Anterior cingulate cortex (tissue), 58 donors: ENCODE results near the gene EIF3B.
"Not testable (repeated sequence)": the region's sequence is repeated elsewhere in the genome, so short reads cannot be mapped to it uniquely, and the experiment has no call there.

Source experiments
- DNase-seq, 58 donors: peaks; one replicate each; lab custom pipeline; 2025; lab: John Stamatoyannopoulos, UW

EIF3B gene

DNA sequence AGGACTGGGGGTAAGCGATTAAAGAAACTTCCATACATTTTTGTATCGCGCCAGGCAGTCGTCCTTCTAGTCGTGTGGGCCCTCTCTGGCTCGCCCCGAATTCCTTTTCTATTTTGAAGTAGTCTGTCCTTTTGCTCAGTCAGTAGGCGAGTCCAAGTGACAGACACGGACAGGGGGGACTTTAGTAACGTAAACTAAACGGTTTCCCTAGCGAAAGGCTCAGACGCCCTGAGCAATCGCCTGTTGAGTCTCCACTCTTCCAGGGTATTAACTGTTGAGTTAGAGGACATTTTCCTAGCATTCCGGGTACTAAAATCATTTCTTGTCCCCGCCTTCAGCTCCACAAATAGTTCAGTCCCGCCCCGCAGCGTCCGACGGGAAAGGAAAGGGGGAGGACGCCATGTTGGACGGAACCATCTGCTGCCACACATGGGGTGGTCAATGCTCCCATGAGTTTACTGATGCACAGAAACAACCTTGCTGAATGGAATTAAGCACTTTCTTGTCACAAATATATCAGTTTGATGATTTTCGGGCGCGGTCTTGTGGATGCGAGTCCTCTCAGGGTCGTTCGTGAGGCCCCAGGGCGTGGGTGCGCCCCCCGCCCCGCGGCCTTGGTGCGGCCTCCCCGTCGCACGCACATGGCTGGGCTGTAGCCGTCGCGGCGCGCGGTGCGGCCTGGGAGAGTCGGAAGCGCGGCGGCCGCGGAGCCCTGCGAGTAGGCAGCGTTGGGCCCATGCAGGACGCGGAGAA lies at the start of gene EIF3B:
TSS of gene EIF3B (plus strand) at position 642 of the 753 bp plus-strand sequence. CDS start at position 737, 95 bp downstream.
- peak; percentile 51 to 97 (median 86) for DNase-seq

- not testable (repeated sequence) for DNase-seq
Measured at GRCh38 chr7:2305258-2305657, 49.4 kb upstream of the EIF3B start.

GRCh38 chr7:2306688-2307087 lies 47.9 kb upstream of the EIF3B start:
- no peak for DNase-seq

GRCh38 chr7:2307690-2308107 lies 46.9 kb upstream of the EIF3B start:
- DNase-seq, result no peak

DNA sequence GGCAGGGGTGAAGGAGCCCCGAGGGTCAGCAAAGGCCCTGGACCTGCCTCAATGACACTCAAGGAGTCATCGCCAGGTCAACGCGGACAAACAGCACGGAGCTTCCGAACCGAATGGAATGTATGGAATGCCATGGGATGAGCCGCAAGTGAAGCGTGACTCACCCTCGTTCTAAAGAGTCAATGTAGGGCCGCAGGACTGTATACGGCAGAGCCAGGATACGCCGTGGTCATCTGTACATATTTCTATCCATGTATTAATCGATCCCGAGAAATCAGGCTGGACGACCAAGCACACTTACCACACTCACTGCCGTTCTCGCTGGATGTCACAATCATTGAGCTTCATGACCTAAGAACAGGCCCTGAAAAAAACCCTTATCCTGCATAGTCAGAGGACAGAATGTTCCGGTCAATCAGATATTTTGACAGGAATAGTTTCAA lies 44.7 kb upstream of the EIF3B start:
- no peak for DNase-seq

DNA sequence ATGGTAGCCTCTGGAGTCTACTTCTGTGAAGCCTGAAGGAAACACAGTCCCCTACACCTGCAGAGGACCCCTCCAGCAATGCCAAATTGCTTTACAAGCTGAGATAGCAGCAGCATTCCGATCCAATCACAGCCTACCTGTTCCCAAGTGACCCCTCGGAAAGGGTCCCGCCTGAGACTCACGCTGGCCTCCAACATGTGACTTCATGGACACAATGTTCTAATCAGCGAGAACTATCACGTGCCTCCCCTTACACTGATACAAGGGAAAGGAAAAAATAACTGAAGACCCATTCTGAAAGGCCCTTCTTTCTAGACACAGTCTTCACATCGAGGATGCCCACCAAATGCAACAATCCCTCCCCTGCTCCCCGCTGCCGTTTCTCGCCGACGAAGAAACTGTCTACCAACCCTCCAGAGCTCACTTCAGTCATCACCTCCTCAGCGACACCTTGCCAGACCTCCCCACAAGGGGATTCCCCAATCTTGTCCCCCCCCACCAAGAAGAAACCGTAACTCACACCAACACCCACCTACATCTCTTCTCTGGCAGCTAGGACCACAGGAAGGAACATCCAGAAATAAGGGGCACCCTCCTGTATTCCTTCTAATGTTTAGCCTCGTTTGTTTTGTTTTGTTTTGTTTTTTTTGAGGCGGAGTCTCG lies 42.2 kb upstream of the EIF3B start:
- no peak for DNase-seq

- peak in 9 of 58 donors; percentile 25 to 51 (median 29) for DNase-seq
Measured at GRCh38 chr7:2313450-2314208, 41.0 kb upstream of the EIF3B start.

DNA sequence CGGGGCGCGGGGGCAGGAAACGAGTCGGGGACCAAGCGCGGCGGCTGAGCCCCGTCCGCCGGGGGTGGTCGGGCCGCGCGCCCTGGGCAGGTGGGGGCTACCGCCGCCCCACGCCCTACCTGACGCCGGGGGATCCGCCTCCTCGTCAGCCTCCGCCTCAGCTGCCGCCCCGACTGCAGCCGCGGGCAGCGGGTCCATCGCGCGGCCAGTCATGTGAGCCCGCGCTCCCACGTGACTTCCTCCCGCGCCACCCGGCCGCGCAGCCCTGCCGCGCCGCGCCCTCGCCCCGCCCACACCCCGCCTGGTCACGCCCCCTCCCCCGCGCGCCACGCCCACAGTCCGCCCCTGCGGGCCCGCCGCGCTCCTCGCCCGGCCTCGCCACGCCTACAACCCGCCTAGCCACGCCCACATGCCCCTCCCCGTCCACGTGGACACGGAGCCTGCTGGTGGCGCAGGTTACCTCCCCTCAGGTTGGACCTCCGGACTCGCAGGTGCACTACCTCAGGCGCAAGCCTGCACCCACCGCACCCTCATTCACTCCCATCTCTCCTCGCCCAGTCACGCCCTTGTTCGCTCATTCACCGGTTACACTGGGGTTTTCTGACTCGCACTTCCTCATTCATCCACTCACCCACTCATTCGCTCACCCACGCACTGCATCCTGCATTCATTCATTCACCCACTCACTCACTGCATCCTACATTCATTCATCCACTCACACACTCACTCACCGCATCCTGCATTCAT lies 40.2 kb upstream of the EIF3B start, which contains the start of gene SNX8:
TSS of gene SNX8 (minus strand) at position 233 of the 747 bp plus-strand sequence. CDS start at position 213, 20 bp downstream.
- DNase-seq, result peak in 57 of 58 donors; percentile 28 to 95 (median 88)

- not testable (repeated sequence) for DNase-seq
Measured at GRCh38 chr7:2314956-2315530, 39.6 kb upstream of the EIF3B start.

DNA sequence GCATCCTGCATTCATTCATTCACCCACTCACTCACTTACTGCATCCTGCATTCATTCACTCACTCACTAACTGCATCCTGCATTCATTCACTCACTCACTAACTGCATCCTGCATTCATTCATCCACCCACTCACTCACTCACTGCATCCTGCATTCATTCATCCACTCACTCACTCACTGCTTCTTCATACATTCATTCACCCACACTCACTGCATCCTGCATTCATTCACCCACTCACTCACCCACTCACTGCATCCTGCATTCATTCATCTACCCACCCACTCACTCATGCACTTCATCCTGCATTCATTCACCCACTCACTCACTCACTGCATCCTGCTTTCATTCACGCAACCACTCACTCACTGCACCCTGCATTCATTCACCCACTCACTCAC lies 38.8 kb upstream of the EIF3B start:
- no peak for DNase-seq

GRCh38 chr7:2316578-2316977 lies 38.0 kb upstream of the EIF3B start:
- DNase-seq, result no peak

GRCh38 chr7:2317556-2318293 lies 36.9 kb upstream of the EIF3B start:
- no peak for DNase-seq

DNA sequence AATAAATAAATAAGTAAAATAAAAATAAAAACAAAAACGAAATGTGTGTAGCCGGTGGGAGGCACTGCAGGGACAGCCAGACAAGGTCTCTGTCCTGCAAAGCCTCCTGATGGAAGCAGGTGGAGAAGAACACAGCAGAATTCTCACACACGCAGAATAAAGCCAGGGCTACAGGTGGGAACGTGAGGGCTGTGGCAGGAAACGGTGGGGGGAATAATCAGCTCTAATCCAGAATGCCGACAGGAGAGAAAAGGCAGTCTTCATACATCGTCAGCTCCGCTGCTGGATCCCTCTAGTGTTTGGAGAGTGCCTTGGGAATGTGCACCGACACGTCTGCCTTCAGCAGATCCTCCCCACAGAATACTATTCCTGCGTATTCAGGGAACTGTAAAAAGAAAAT lies 33.6 kb upstream of the EIF3B start:
- peak in 6 of 58 donors; percentile 6 to 40 (median 11) for DNase-seq

- no peak for DNase-seq
Measured at GRCh38 chr7:2325162-2325561, 29.5 kb upstream of the EIF3B start.

GRCh38 chr7:2326951-2327350 lies 27.7 kb upstream of the EIF3B start:
- no peak for DNase-seq

DNA sequence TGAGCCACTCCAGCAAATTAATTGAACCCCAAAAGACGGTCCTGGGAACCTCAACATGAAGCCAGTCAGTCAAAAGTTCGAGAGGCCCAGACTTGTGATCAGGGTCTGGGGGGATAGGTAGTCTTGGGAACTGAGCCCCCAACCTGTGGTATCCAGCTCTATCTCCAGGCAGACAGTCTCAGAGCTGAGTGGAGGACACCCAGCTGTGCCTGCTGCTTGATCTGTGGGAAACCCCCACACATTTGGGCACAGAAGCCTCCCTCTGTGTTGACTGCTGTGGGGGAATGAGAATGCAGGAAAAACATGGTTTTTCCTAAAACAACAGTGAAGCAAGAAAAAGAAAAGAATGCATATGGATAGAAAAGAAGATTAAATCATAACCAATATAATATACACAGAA lies 24.1 kb upstream of the EIF3B start:
- DNase-seq, result no peak

- DNase-seq, result no peak
Measured at GRCh38 chr7:2331707-2332106, 22.9 kb upstream of the EIF3B start.

DNA sequence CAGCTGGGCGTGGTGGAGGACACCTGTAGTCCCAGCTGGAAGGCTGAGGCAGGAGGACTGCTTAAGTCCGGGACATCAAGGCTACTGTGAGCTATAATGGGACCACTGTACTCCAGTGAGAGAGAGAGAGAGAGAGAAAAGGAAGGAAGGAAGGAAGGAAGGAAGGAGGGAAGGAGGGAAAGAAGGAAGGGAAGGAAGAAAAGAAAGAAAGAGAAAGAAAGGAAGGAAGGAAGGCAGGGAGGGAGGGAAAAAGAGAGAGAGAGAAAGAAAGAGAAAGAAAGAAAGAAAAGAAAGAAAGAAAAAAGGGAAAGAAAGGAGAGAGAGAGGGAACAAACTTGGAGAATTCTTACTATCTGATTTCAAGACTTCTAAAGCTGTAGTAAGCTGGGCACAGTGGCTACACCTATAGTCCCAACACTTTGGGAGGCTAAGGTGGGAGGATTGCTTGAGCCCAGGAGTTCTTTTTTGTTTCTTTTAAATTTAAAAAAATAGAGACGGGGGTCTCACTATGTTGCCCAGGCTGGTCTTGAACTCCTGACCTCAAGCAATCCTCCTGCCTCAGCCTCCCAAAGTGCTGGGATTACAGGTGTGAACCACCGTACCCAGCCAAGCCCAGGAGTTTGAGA lies 21.9 kb upstream of the EIF3B start:
- not testable (repeated sequence) for DNase-seq
